GM19328 (cell line): ENCODE measurements around the gene PRICKLE2.

ENCODE experiments used
- ATAC-seq: cut with Tn5 transposase; IDR thresholded peaks from one replicate; pipeline ENCODE4 v1.9.1; 2021; ENCODE audit warnings: mild to moderate bottlenecking, moderate library complexity; ENCODE audit not compliant: unreplicated experiment

The PRICKLE2 gene

DNA sequence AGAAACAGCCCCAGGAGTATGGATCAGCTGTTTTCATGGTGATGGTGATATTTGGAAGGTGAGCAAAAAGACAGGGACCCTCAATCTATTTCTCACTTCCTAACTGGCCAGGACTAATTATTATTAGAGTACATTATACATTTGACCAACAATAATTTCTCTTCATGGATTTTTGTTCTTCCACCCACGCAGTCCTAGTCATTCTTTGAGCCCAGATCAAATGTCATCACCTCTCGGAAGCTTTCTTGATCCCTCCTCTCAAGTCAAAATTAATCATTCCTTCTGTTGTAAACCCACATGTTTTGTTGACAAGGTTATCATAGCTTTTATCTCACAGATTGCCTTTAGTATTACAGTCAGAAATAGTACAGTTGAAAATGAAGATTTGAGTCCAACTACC is 29.2 kb upstream of the PRICKLE2 start:
- no peak for ATAC-seq

- ATAC-seq, result no peak
These were observed 28.4 kb upstream of the PRICKLE2 start for GRCh38 chr3:64253689-64254088.

- no peak for ATAC-seq
These were observed 25.8 kb upstream of the PRICKLE2 start for GRCh38 chr3:64251019-64251418.

- ATAC-seq, result no peak
These were observed 22.9 kb upstream of the PRICKLE2 start for GRCh38 chr3:64247991-64248646.

- ATAC-seq, result peak; percentile 55
These were observed 19.0 kb upstream of the PRICKLE2 start for GRCh38 chr3:64244011-64244942.

- no peak for ATAC-seq
These were observed 17.2 kb upstream of the PRICKLE2 start for GRCh38 chr3:64242435-64242834.

GRCh38 chr3:64240959-64241358 is 15.7 kb upstream of the PRICKLE2 start:
- no peak for ATAC-seq

- ATAC-seq, result no peak
These were observed 15.1 kb upstream of the PRICKLE2 start for GRCh38 chr3:64240396-64240795.

GRCh38 chr3:64239841-64240240 is 14.6 kb upstream of the PRICKLE2 start:
- no peak for ATAC-seq

DNA sequence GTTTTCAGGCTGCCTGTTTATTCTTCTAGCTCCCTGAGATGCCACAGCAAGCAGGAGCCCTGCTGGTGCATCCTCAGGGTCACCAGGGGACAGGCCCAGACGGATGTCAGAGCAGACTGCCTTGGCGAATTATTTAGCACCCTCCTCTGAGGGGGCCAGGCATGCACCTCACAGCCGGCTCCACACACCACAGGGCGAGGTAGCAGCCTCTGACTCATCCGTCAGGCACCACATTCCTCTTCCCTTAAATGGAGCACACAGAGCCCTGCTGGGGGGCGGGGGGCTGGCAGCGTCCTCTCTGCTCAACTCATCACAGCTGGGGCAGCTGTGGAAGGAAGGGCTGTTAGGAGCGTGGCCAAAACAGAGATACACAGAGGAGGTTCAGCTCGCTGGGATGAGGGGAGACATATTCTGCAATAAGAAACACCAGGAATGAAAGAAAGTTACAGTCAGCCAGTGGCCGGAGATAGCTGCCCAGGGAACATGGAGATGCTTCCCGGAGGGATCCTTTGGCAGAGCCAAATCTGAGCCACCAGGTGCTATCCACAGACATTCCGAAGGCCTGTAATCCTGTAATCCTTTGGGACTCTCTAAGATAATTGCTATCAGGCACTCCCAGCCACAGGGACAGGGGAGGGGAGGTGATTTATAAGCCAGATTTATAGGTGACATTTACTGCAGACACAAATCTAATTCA is 13.9 kb upstream of the PRICKLE2 start:
- no peak for ATAC-seq

GRCh38 chr3:64237083-64237482 is 11.8 kb upstream of the PRICKLE2 start:
- ATAC-seq, result no peak

GRCh38 chr3:64235605-64236004 is 10.3 kb upstream of the PRICKLE2 start:
- ATAC-seq, result no peak

- ATAC-seq, result no peak
These were observed 9.3 kb upstream of the PRICKLE2 start for GRCh38 chr3:64234571-64234970.

- ATAC-seq, result no peak
These were observed 7.6 kb upstream of the PRICKLE2 start for GRCh38 chr3:64232821-64233220.

DNA sequence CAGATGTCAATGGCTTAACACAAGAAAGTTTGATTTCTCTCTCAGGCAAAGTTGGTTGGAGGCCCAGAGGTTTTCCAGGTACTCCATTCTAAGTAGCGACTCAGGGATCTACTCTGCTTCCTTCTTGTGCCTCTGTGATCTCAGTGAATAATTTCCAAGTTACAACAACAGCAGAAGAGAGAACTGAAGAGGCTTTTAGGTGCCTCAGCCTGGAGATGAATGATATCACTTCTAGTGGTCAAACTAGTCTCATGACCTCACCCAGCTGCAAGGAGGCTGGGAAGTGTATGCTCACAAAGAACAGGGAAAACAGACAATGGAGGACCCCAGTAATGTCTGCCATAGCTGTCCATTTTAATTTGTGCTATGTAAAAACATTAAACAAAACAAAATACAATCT is 4.6 kb upstream of the PRICKLE2 start:
- no peak for ATAC-seq

DNA sequence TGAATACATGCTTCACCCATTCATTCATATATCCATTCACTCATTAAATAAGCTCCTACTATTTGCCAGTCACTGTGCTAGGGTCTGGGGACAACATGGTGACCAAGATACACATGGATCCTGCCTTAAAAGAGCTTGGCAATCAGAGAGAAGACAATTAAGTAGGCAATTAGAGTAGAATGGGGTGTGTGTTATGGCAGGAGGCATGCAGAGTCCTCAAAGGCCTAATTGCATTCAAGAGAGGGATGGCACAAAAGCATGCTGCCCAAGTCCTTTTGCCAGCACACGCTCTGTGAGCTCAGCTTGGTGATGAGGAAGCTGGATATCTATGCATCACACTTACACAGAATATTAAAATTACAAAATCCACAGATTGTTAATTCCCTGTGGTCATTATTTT is 2.8 kb upstream of the PRICKLE2 start:
- no peak for ATAC-seq

DNA sequence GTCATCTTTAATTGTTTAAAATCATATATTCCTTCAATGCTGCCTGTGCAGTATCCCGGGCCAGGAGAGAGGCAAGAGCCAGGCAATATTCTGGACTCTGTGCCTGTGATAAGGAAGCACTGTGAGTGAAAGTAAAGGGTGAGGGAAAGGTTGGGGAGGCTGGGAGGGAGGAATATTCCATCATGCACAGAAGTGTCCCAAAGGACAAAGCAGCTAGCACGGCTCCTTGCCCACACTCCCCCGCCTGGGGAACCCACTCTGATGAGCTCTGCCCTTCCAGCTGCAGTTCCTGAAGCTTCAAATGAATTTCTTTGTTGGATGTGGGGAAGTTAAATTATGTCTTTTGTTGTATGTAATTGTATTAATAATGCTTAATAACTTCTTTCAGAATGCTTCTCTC is 1.5 kb upstream of the PRICKLE2 start:
- no peak for ATAC-seq

- ATAC-seq, result peak; percentile 13
These were observed 631 bp upstream of the PRICKLE2 start for GRCh38 chr3:64225695-64226499.

- ATAC-seq, result no peak
These were observed 1.2 kb downstream of the PRICKLE2 start for GRCh38 chr3:64223791-64224745.
